HepG2 (cell line): ENCODE data around the gene LHPP. TPM values are rescaled to one million over a fixed set of nuclear protein-coding genes. Genes with fewer than 3 reads are reported as not detected.

ENCODE experiments used
- ATAC-seq: fragments of 200-7000 bp; cut with Tn5 transposase; 3 replicates; pipeline ENCODE4 v1.9.1; 2020; ENCODE audit warnings: mild to moderate bottlenecking, moderate library complexity
- BruUV-seq: library from RNA; stranded (reverse); fragments of 400-500 nt; replicated peaks from 2 replicates; lab custom pipeline; 2021; lab: Mats Ljungman, UMichigan
- CTCF ChIA-PET: fragments of 300-600 bp; formaldehyde crosslinking; extraction: SDS; loops from one replicate; lab custom pipeline; 2021; ENCODE audit warnings: low total read pairs, inconsistent platforms, low intra/inter-chr PET ratio; lab: Yijun Ruan, JAX
- POLR2A ChIA-PET: fragments of 350-600 bp; sonication (Branson Sonifier 250); formaldehyde crosslinking; loops from one replicate; lab custom pipeline; 2020; ENCODE audit warnings: antibody characterized with exemption, inconsistent platforms; lab: Yijun Ruan, JAX
- DNase-seq: peaks from one replicate; pipeline ENCODE4 v3.0.0-alpha.2; 2015; ENCODE audit warnings: low spot score
- FAIRE-seq: peaks from 3 replicates; lab custom pipeline; 2011; peaks lifted over from hg19 to GRCh38; lab: Jason Lieb, UNC
- H2AFZ ChIP-seq: one replicate; pipeline ENCODE4 v1.6.1; 2011; ENCODE audit warnings: low read length, inconsistent platforms
- H3K27ac ChIP-seq: fragments of 300-600 bp; 3 replicates; pipeline ENCODE4 v1.8.0; 2011; ENCODE audit warnings: mixed run types, mild to moderate bottlenecking, mixed read lengths, low read length, inconsistent platforms; ENCODE audit not compliant: insufficient read depth; ENCODE audit errors: extremely low read length
- H3K27me3 ChIP-seq, 2 experiments: fragments of 200-600 bp in 1 of 2; 2 replicates in 1 of 2; 3 replicates in 1 of 2; pipeline versions ENCODE4 v1.6.0 to v1.8.0; 2011; ENCODE audit warnings: low read length in 2 of 2, mild to moderate bottlenecking in 2 of 2, moderate library complexity in 2 of 2, inconsistent platforms in 1 of 2; ENCODE audit not compliant: insufficient read depth in 2 of 2, control insufficient read depth in 1 of 2
- H3K36me3 ChIP-seq, 2 experiments: fragments of 200-600 bp in 1 of 2; replicated peaks in 1 of 2; 2 replicates in 1 of 2; 3 replicates in 1 of 2; pipeline versions ENCODE4 v1.5.1 to v1.8.0; 2011; ENCODE audit warnings: low read length in 2 of 2, inconsistent platforms in 1 of 2; ENCODE audit not compliant: insufficient read depth in 2 of 2, control insufficient read depth in 1 of 2
- H3K4me1 ChIP-seq: 2 replicates; pipeline ENCODE4 v1.5.1; 2012; ENCODE audit warnings: low read length, inconsistent platforms; ENCODE audit not compliant: insufficient read depth
- H3K4me2 ChIP-seq: 2 replicates; pipeline ENCODE4 v1.6.0; 2011; ENCODE audit warnings: low read depth, low read length, inconsistent platforms
- H3K4me3 ChIP-seq, 3 experiments: fragments of 200-600 bp in 1 of 3; sonication (generic), shearing (Covaris generic) in 1 of 3; replicated peaks in 1 of 3; 2 replicates each; pipeline ENCODE4 v1.5.1; 2011 to 2016; ENCODE audit warnings: low read length in 3 of 3, inconsistent platforms in 2 of 3, low read depth in 2 of 3, mild to moderate bottlenecking in 2 of 3, control low read depth in 1 of 3, mixed read lengths in 1 of 3; ENCODE audit not compliant: insufficient read depth in 1 of 3
- H3K79me2 ChIP-seq: one replicate; pipeline ENCODE4 v1.6.1; 2011; ENCODE audit warnings: low read length, inconsistent platforms; ENCODE audit not compliant: insufficient read depth
- H3K9ac ChIP-seq: 2 replicates; pipeline ENCODE4 v1.6.0; 2011; ENCODE audit warnings: mild to moderate bottlenecking, low read depth, low read length, inconsistent platforms; ENCODE audit not compliant: insufficient read depth
- H3K9me3 ChIP-seq: 2 replicates; pipeline ENCODE4 v1.5.1; 2012; ENCODE audit warnings: mild to moderate bottlenecking, low read length
- H4K20me1 ChIP-seq: 2 replicates; pipeline ENCODE4 v1.6.0; 2011; ENCODE audit warnings: inconsistent platforms, mild to moderate bottlenecking, low read length, moderate library complexity; ENCODE audit not compliant: insufficient read depth
- BHLHE40 ChIP-seq: IDR thresholded peaks from 2 replicates; pipeline ENCODE4 v1.6.1; 2011; ENCODE audit warnings: low read length, improper control_type of control experiment
- BRF2 ChIP-seq: sonication (generic); formaldehyde crosslinking; IDR thresholded peaks from 2 replicates; pipeline ENCODE4 v1.8.1; 2022; ENCODE audit warnings: mild to moderate bottlenecking, missing genetic modification reagents
- DMAP1 ChIP-seq: IDR thresholded peaks from 2 replicates; pipeline ENCODE4 v1.6.1; 2016
- GATAD2A ChIP-seq: IDR thresholded peaks from 2 replicates; pipeline ENCODE4 v1.6.1; 2016
- MED13 ChIP-seq: sonication (generic); formaldehyde crosslinking; IDR thresholded peaks from 2 replicates; pipeline ENCODE4 v1.5.0; 2020; ENCODE audit warnings: missing genetic modification reagents
- MEIS2 ChIP-seq: sonication (generic); formaldehyde crosslinking; IDR thresholded peaks from 2 replicates; pipeline ENCODE4 v1.9.0; 2021; ENCODE audit warnings: mild to moderate bottlenecking, missing genetic modification reagents
- PBX2 ChIP-seq: IDR thresholded peaks from 2 replicates; pipeline ENCODE4 v1.6.1; 2016; ENCODE audit warnings: control low read depth
- PHF20 ChIP-seq: sonication (generic); formaldehyde crosslinking; IDR thresholded peaks from 2 replicates; pipeline ENCODE4 v1.5.0; 2020; ENCODE audit warnings: mild to moderate bottlenecking, missing genetic modification reagents
- ZNF251 ChIP-seq: sonication (generic); formaldehyde crosslinking; IDR thresholded peaks from 2 replicates; pipeline ENCODE4 v1.9.0; 2021; ENCODE audit warnings: mild to moderate bottlenecking, missing genetic modification reagents
- ZNF550 ChIP-seq: sonication (generic); formaldehyde crosslinking; IDR thresholded peaks from 2 replicates; pipeline ENCODE4 v1.4.0; 2020; ENCODE audit warnings: mild to moderate bottlenecking, missing genetic modification reagents, borderline replicate concordance
- ZNF629 ChIP-seq: sonication (generic); formaldehyde crosslinking; conservative IDR thresholded peaks from 2 replicates; pipeline ENCODE4 v1.5.0; 2020; ENCODE audit warnings: missing genetic modification reagents
- ZNF800 ChIP-seq: sonication (generic); formaldehyde crosslinking; IDR thresholded peaks from 2 replicates; pipeline ENCODE4 v1.4.0; 2020; ENCODE audit warnings: missing genetic modification reagents
- WGBS: methylation state at CpG from one replicate; pipeline ENCODE4 v1.1.6; 2017; ENCODE audit warnings: low lambda C conversion rate; 5-methylcytosine and 5-hydroxymethylcytosine counted together
- in situ Hi-C: cut with HindIII; loops from 2 replicates; pipeline ENCODE4 v1.10.0; 2017; ENCODE audit warnings: low pct_unique_long_range_greater_than_20kb; ENCODE audit not compliant: extremely low pct_ligation_motif_present
- intact Hi-C: fragments of 100-400 bp; cut with micrococcal nuclease; formaldehyde crosslinking; loops from one replicate; pipeline ENCODE4 v1.10.0; 2022; ENCODE audit not compliant: unreplicated experiment
- polyA plus RNA-seq, 8 experiments: library from polyadenylated mRNA; depleted of rRNA in 3 of 8; stranded (reverse) in 7 of 8; unstranded in 1 of 8; fragments of >200 nt; fragmentation: Illumina TruSeq in 4 of 8; extraction: Trizol in 4 of 8; gene quantifications; 2 replicates each; pipeline versions ENCODE4 v1.2.1 to v1.2.3, GENCODE V29; 2011 to 2016; ENCODE audit warnings: low read depth in 4 of 8, missing spikeins in 1 of 8, mixed read lengths in 1 of 8; ENCODE audit not compliant: insufficient read depth in 1 of 8
- total RNA-seq, 5 experiments: library from RNA; depleted of rRNA; stranded (reverse); fragments of >200 nt; fragmentation: Illumina TruSeq; extraction: Trizol; gene quantifications; 2 replicates each; pipeline ENCODE4 v1.2.3, GENCODE V29; 2016; ENCODE audit warnings: low read depth in 1 of 5

LHPP gene
- total and polyA plus RNA-seq, 2 of the 13 experiments (the other 11 are each of a cell fraction or from before 2014, with no cell fraction given): 5.2 to 13.1 TPM

GRCh38 chr10:124430077-124430476 is 31.5 kb upstream of the LHPP start:
- no peak overlapping the region for H3K27ac ChIP-seq
- FAIRE-seq: no peak
- no peaks in the 10 kb centered on the region for H3K9me3 ChIP-seq
- intact Hi-C loops (no loop called here), in situ Hi-C loops (no loop called here)
- H3K79me2 ChIP-seq: no peaks in the 10 kb centered on the region
- H3K36me3 ChIP-seq: no peaks in the 10 kb centered on the region
- WGBS: 37% methylated on average over 4 of the region's 4 CpGs
- H3K4me1 ChIP-seq: peaks cover 19% of the 10 kb centered on the region
- no TSS peak for BruUV-seq
- CTCF ChIA-PET: no interaction called here
- TF ChIP-seq ZNF629 (CRISPR knock-in tag) (no peak), ZNF550 (no peak), MED13 (CRISPR knock-in tag) (no peak), BHLHE40 (no peak), DMAP1 (no peak), ZNF800 (CRISPR knock-in tag) (no peak), BRF2 (CRISPR knock-in tag) (no peak), PHF20 (CRISPR knock-in tag) (no peak), MEIS2 (CRISPR knock-in tag) (no peak), PBX2 (CRISPR knock-in tag) (no peak), GATAD2A (no peak), ZNF251 (no peak)
- TF ChIP-seq, all 625 proteins: peak for 0
- Histone ChIP-seq H3K4me2 (no peak overlapping the region), H2AFZ (no peak overlapping the region), H4K20me1 (no peaks in the 10 kb centered on the region), H3K9ac (no peak overlapping the region), H3K27me3 (peaks cover 0 to 11% of the 10 kb centered on the region in 2 experiments; a peak in 2 of 5 replicates), H3K4me3 (no peak overlapping the region)
- POLR2A ChIA-PET: interaction anchor here (3.8 kb wide), 1 partner anchor 11 kb away, joined by 9 read pairs; the partner anchor contains the start of gene OAT
- no peak for ATAC-seq
- no peak for DNase-seq
